Spinal cord (tissue), 10 donors: Measurements from ENCODE around the gene SLC8B1. TPM values are rescaled to one million over a fixed set of nuclear protein-coding genes. Genes with fewer than 3 reads are reported as not detected.

Experiments
- DNase-seq, 6 donors: peaks; one replicate each; pipeline versions ENCODE4 v3.0.0 to v3.0.0-alpha.2; 2013 to 2015; ENCODE audit warnings: low spot score in 6 of 6, low read depth in 4 of 6
- H3K27ac ChIP-seq: one replicate; pipeline ENCODE4 v1.5.1; 2013; ENCODE audit warnings: low read depth, low read length, control low read depth
- H3K27me3 ChIP-seq: one replicate; pipeline ENCODE4 v1.6.1; 2013; ENCODE audit warnings: low read length; ENCODE audit not compliant: control insufficient read depth, insufficient read depth
- H3K36me3 ChIP-seq: one replicate; pipeline ENCODE4 v1.6.1; 2013; ENCODE audit warnings: low read length; ENCODE audit not compliant: control insufficient read depth, insufficient read depth
- H3K4me1 ChIP-seq: one replicate; pipeline ENCODE4 v1.6.1; 2013; ENCODE audit warnings: low read length; ENCODE audit not compliant: control insufficient read depth, insufficient read depth
- H3K4me3 ChIP-seq: one replicate; pipeline ENCODE4 v1.5.1; 2013; ENCODE audit warnings: low read depth, low read length, control low read depth
- H3K9me3 ChIP-seq: one replicate; pipeline ENCODE4 v1.6.1; 2013; ENCODE audit warnings: low read length; ENCODE audit not compliant: control insufficient read depth, insufficient read depth
- WGBS: methylation state at CpG from one replicate; pipeline ENCODE4 v1.1.5; 2013; ENCODE audit warnings: missing lambda C conversion rate; ENCODE audit not compliant: insufficient coverage; 5-methylcytosine and 5-hydroxymethylcytosine counted together
- polyA plus RNA-seq, 2 donors: library from polyadenylated mRNA; unstranded; fragments of 120-200 nt; gene quantifications; one replicate each; pipeline ENCODE4 v1.2.1, GENCODE V29; 2013; ENCODE audit not compliant: insufficient read length in 2 of 2
- total RNA-seq, 2 donors: library from RNA; depleted of rRNA in 1 of 2; stranded (reverse); fragments of 120-200 nt in 1 of 2; fragments of >200 nt in 1 of 2; gene quantifications; one replicate each; pipeline versions ENCODE4 v1.2.3 to v1.2.4, GENCODE V29; 2013 to 2014
- donor health status: healthy.

The SLC8B1 gene
- total and polyA plus RNA-seq, 4 donors = 8.2 to 21.1 (median 11.6) TPM

GRCh38 chr12:113328368-113328889 lies 6.5 kb downstream of the SLC8B1 start:
- Histone ChIP-seq H3K36me3 (peaks cover 3% of the 10 kb centered on the region), H3K4me3 (no peak overlapping the region), H3K4me1 (peaks cover 5% of the 10 kb centered on the region), H3K27me3 (no peaks in the 10 kb centered on the region), H3K9me3 (no peaks in the 10 kb centered on the region), H3K27ac (no peak overlapping the region)
- no peak for DNase-seq
- 56% methylated on average over 3 of the region's 5 CpGs for WGBS

- H3K4me3 ChIP-seq = no peak overlapping the region
- DNase-seq = no peak
- no peaks in the 10 kb centered on the region for H3K27me3 ChIP-seq
- no peak overlapping the region for H3K27ac ChIP-seq
- no peaks in the 10 kb centered on the region for H3K4me1 ChIP-seq
- no peaks in the 10 kb centered on the region for H3K9me3 ChIP-seq
- 76% methylated on average over 2 of the region's 4 CpGs for WGBS
- H3K36me3 ChIP-seq = peaks cover 3% of the 10 kb centered on the region
These were observed 8.0 kb downstream of the SLC8B1 start for GRCh38 chr12:113326775-113327395.

- Histone ChIP-seq H3K27me3 (no peaks in the 10 kb centered on the region), H3K27ac (no peak overlapping the region), H3K9me3 (peaks cover 2% of the 10 kb centered on the region), H3K4me1 (no peaks in the 10 kb centered on the region), H3K4me3 (no peak overlapping the region), H3K36me3 (peaks cover 5% of the 10 kb centered on the region)
- no peak for DNase-seq
- no CpG with 5 or more reads among the region's 3 CpGs for WGBS
These were observed 9.0 kb downstream of the SLC8B1 start for GRCh38 chr12:113325916-113326315.

GRCh38 chr12:113322343-113322742 lies 12.6 kb downstream of the SLC8B1 start:
- Histone ChIP-seq H3K27me3 (no peaks in the 10 kb centered on the region), H3K4me3 (no peak overlapping the region), H3K36me3 (peaks cover 28% of the 10 kb centered on the region), H3K4me1 (no peaks in the 10 kb centered on the region), H3K9me3 (peaks cover 2% of the 10 kb centered on the region), H3K27ac (no peak overlapping the region)
- 100% methylated on average over 1 of the region's 2 CpGs for WGBS
- DNase-seq = no peak

- H3K27me3 ChIP-seq = no peaks in the 10 kb centered on the region
- 77% methylated on average over 11 of the region's 12 CpGs for WGBS
These were observed 14.5 kb downstream of the SLC8B1 start for GRCh38 chr12:113320401-113320800.

GRCh38 chr12:113318900-113319628 lies 15.8 kb downstream of the SLC8B1 start:
- no peaks in the 10 kb centered on the region for H3K4me1 ChIP-seq
- DNase-seq = no peak
- H3K4me3 ChIP-seq = no peak overlapping the region
- 87% methylated on average over 15 of the region's 15 CpGs for WGBS
- no peak overlapping the region for H3K27ac ChIP-seq
- H3K36me3 ChIP-seq = peaks cover 43% of the 10 kb centered on the region
- no peaks in the 10 kb centered on the region for H3K27me3 ChIP-seq
- peaks cover 2% of the 10 kb centered on the region for H3K9me3 ChIP-seq

More at GRCh38 chr12:113320401-113320800, 14.5 kb downstream of the SLC8B1 start:
- Histone ChIP-seq H3K36me3 (peaks cover 40% of the 10 kb centered on the region), H3K4me1 (no peaks in the 10 kb centered on the region), H3K27ac (no peak overlapping the region), H3K9me3 (peaks cover 2% of the 10 kb centered on the region), H3K4me3 (no peak overlapping the region)
- DNase-seq = no peak

GRCh38 chr12:113318046-113318656 lies 16.8 kb downstream of the SLC8B1 start:
- DNase-seq = no peak
- Histone ChIP-seq H3K4me1 (no peaks in the 10 kb centered on the region), H3K27me3 (no peaks in the 10 kb centered on the region), H3K9me3 (peaks cover 2% of the 10 kb centered on the region), H3K36me3 (peaks cover 43% of the 10 kb centered on the region), H3K4me3 (no peak overlapping the region), H3K27ac (no peak overlapping the region)
- WGBS = 94% methylated on average over 4 of the region's 4 CpGs

GRCh38 chr12:113317122-113317521 lies 17.8 kb downstream of the SLC8B1 start:
- 98% methylated on average over 4 of the region's 6 CpGs for WGBS

GRCh38 chr12:113316155-113316554 lies 18.8 kb downstream of the SLC8B1 start:
- no peaks in the 10 kb centered on the region for H3K27me3 ChIP-seq
- H3K36me3 ChIP-seq = peaks cover 43% of the 10 kb centered on the region
- no peak overlapping the region for H3K4me3 ChIP-seq
- no peaks in the 10 kb centered on the region for H3K4me1 ChIP-seq
- no peak for DNase-seq
- no peak overlapping the region for H3K27ac ChIP-seq
- H3K9me3 ChIP-seq = peaks cover under 1% of the 10 kb centered on the region
- 88% methylated on average over 3 of the region's 7 CpGs for WGBS

More at GRCh38 chr12:113317122-113317521, 17.8 kb downstream of the SLC8B1 start:
- Histone ChIP-seq H3K9me3 (peaks cover 2% of the 10 kb centered on the region), H3K4me3 (no peak overlapping the region), H3K27ac (no peak overlapping the region), H3K36me3 (peaks cover 43% of the 10 kb centered on the region), H3K4me1 (no peaks in the 10 kb centered on the region), H3K27me3 (no peaks in the 10 kb centered on the region)
- DNase-seq = no peak
